Stimulated activated CD8-positive, alpha-beta memory T cell treated with anti-CD3 and anti-CD28 coated beads, Interleukin-2, amount 100 ng/mL, for 1 hour (primary cell): ENCODE results near the gene FUBP3.

Experiments
- DNase-seq, 2 donors: peaks; one replicate each; pipeline ENCODE4 v3.0.0-alpha.2; 2020; ENCODE audit warnings: low read depth in 2 of 2

Gene FUBP3

GRCh38 chr9:130578865-130579737, at the start of gene FUBP3:
TSS of gene FUBP3 (plus strand) at chr9:130579577. CDS start at chr9:130579681, 104 bp downstream.
- DNase-seq, result peak; percentile 76 to 79

- no peak for DNase-seq
Observed at GRCh38 chr9:130530938-130531337, 48.4 kb upstream of the FUBP3 start.

GRCh38 chr9:130531670-130532069, 47.7 kb upstream of the FUBP3 start:
- no peak for DNase-seq

GRCh38 chr9:130532426-130533080, 46.8 kb upstream of the FUBP3 start:
- no peak for DNase-seq

- DNase-seq, result no peak
Observed at GRCh38 chr9:130535818-130536521, 43.4 kb upstream of the FUBP3 start.

GRCh38 chr9:130536701-130537107, 42.7 kb upstream of the FUBP3 start:
- DNase-seq, result no peak

- no peak for DNase-seq
Observed at GRCh38 chr9:130537346-130538050, 41.9 kb upstream of the FUBP3 start.

- DNase-seq, result no peak
Observed at GRCh38 chr9:130539420-130540223, 39.8 kb upstream of the FUBP3 start.

GRCh38 chr9:130541533-130541932, 37.8 kb upstream of the FUBP3 start:
- no peak for DNase-seq

- DNase-seq, result no peak
Observed at GRCh38 chr9:130542038-130542437, 37.3 kb upstream of the FUBP3 start.

GRCh38 chr9:130542457-130543228, 36.7 kb upstream of the FUBP3 start:
- no peak for DNase-seq

- no peak for DNase-seq
Observed at GRCh38 chr9:130543368-130543767, 36.0 kb upstream of the FUBP3 start.

GRCh38 chr9:130543859-130544258, 35.5 kb upstream of the FUBP3 start:
- no peak for DNase-seq

- no peak for DNase-seq
Observed at GRCh38 chr9:130544364-130544763, 35.0 kb upstream of the FUBP3 start.

- no peak for DNase-seq
Observed at GRCh38 chr9:130548103-130548502, 31.3 kb upstream of the FUBP3 start.

- DNase-seq, result no peak
Observed at GRCh38 chr9:130549093-130549735, 30.2 kb upstream of the FUBP3 start.

- no peak for DNase-seq
Observed at GRCh38 chr9:130554606-130555005, 24.8 kb upstream of the FUBP3 start.

- no peak for DNase-seq
Observed at GRCh38 chr9:130555061-130555460, 24.3 kb upstream of the FUBP3 start.

GRCh38 chr9:130555968-130556367, 23.4 kb upstream of the FUBP3 start:
- no peak for DNase-seq
